ENCODE measurements around the gene B3GLCT. TPM values are rescaled to one million over a fixed set of nuclear protein-coding genes. Genes with fewer than 3 reads are reported as not detected.

The B3GLCT gene
- total RNA-seq, 4 donors from 2014 or later = 2.3 to 9.2 (median 7.1) TPM

DNA sequence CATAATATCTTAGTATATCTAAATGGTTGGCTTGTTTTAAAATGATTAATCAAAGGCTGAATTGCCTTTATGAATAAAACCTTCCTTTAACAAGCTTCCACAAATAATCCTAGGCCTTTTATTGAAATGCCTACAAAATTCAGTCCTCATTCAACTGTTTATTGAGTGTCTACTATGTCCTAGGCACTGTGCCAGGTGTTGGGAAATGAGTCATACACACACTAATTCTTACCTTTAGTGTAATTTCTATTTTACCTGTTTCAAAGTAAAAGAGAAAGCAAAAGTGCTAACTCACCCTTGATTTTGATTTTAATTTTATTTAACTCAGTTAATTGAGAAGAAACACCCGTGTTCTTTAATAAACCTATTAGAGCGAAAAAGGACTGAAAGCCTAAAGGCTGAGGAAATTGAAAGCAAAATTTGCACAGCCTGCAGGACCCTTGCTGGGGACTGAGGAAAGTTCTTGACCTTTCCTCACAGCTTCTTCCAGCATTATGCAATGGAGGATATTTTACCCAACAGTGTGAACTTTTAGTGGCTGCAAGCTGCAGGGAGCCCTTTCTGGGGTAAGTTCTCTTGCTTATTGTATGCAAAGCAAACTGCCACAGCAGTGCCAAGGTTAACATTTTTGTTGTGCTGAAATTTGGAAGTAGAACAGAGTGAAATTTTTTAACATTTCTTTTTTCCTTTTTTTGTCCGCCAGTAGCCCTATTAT lies 83.1 kb downstream of the B3GLCT start:
- H3K9me3 ChIP-seq = peaks cover 0 to 5% (median 0%) of the 10 kb centered on the region in 3 donors
- DNase-seq = no peak
- TF ChIP-seq CTCF (IDR thresholded peaks at IDR 0.05) (no peak), POLR2A (IDR thresholded peaks at IDR 0.05) (no peak)
- no peak overlapping the region for H3K27ac ChIP-seq
- intact Hi-C loops (cut with DNase I) = no loop called here
- no peak overlapping the region for H3K4me3 ChIP-seq
- H3K36me3 ChIP-seq = peaks cover 0 to 14% (median 0%) of the 10 kb centered on the region in 3 donors
- no peaks in the 10 kb centered on the region for H3K4me1 ChIP-seq
- WGBS, 2 donors = 68 to 93% methylated on average over 3 of the region's 3 CpGs
- H3K27me3 ChIP-seq = no peaks in the 10 kb centered on the region

DNA sequence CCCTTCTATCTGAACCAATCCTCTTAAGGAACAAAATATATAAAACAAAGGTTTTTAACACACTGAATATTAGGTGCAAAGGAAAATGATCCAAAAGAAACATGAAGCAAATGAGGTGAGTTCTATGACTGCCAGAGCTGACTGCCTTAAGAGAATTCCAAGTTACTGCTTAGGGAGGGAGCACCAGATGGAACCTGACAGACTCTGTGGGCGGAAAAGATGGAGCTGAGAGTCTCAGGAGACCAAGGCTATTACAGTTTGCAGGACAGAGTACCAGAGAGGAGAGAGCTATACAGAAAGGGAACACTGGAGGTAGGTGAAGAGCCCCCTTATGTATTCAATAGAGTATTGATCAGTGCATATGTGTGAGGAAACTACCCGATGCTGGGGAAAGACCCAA lies 87.2 kb downstream of the B3GLCT start:
- WGBS, 2 donors = 86 to 100% methylated on average over 2 of the region's 2 CpGs
- H3K9me3 ChIP-seq = peaks cover 0 to 17% (median 0%) of the 10 kb centered on the region in 3 donors
- H3K4me3 ChIP-seq = no peak overlapping the region
- H3K27me3 ChIP-seq = no peaks in the 10 kb centered on the region
- intact Hi-C loops (cut with DNase I) = no loop called here
- TF ChIP-seq CTCF (IDR thresholded peaks at IDR 0.05) (no peak), POLR2A (IDR thresholded peaks at IDR 0.05) (no peak)
- H3K27ac ChIP-seq = no peak overlapping the region
- no peak for DNase-seq
- H3K4me1 ChIP-seq = no peaks in the 10 kb centered on the region
- peaks cover 0 to 38% (median 0%) of the 10 kb centered on the region in 3 donors for H3K36me3 ChIP-seq

DNA sequence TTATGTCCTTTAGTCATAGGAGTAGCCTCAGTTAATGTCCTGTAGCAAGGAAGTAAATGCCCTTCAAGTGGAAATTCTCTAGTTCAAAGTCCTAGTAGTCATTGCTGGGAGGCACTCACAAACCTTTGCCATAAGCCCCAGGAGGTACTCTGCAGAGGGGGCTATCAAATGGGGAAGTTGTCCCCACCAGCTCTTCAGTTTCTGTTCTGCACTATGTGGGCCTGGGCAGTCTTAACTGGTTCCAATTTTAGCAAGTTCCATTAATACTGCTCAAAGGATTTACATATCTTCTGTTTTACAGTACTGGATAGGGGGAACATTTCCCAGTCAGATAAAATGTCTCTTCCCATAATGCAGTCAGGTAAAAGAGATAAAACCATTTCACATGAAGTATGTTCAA lies 101.3 kb downstream of the B3GLCT start:
- no peak overlapping the region for H3K4me3 ChIP-seq
- DNase-seq = no peak
- no peaks in the 10 kb centered on the region for H3K9me3 ChIP-seq
- TF ChIP-seq POLR2A (IDR thresholded peaks at IDR 0.05) = no peak
- no peak for TF ChIP-seq CTCF (IDR thresholded peaks at IDR 0.05)
- no peaks in the 10 kb centered on the region for H3K4me1 ChIP-seq
- intact Hi-C loops (cut with DNase I) = no loop called here
- peaks cover 0 to 17% (median 0%) of the 10 kb centered on the region in 3 donors for H3K36me3 ChIP-seq
- no peaks in the 10 kb centered on the region for H3K27me3 ChIP-seq
- no peak overlapping the region for H3K27ac ChIP-seq

DNA sequence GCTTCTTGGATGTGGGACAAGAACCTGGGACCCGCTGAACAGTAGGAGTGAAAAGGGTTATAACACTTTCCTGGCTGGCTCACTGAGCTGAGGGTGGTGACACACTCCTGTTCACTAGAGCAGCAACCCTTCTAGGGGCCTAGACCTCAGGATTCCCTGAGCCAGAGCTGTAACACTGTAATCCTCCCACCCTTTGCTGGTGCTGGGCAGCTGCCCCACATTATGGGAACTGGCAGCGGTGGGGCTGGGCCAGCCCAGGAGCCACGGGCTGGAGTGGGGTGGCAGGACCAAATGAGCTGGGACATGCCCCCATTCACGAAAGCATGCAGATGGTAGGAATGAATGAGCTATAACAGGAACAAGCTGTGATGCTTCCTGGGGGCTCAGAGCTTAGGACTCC lies 110.6 kb downstream of the B3GLCT start:
- intact Hi-C loops (cut with DNase I) = no loop called here
- no peak for DNase-seq
- H3K36me3 ChIP-seq = peaks cover 0 to 20% (median 0%) of the 10 kb centered on the region in 3 donors
- peaks cover 0 to 19% (median 15%) of the 10 kb centered on the region in 3 donors for H3K9me3 ChIP-seq
- TF ChIP-seq POLR2A (IDR thresholded peaks at IDR 0.05) (no peak), CTCF (IDR thresholded peaks at IDR 0.05) (no peak)
- WGBS, 2 donors = 89% methylated on average over 3 of the region's 4 CpGs; no CpG with 5 or more reads in 1 of the 2 donors
- H3K4me1 ChIP-seq = peaks cover 0 to 31% (median 3%) of the 10 kb centered on the region in 3 donors
- no peaks in the 10 kb centered on the region for H3K27me3 ChIP-seq
- H3K4me3 ChIP-seq = no peak overlapping the region
- H3K27ac ChIP-seq = peak overlapping the region; percentile 9 to 57 (median 32)

GRCh38 chr13:31310786-31311185 lies 111.0 kb downstream of the B3GLCT start:
- H3K4me3 ChIP-seq = no peak overlapping the region
- H3K27ac ChIP-seq = peak overlapping the region in 2 of 4 donors; percentile 30 to 39
- no peaks in the 10 kb centered on the region for H3K27me3 ChIP-seq
- intact Hi-C loops (cut with DNase I) = no loop called here
- DNase-seq = no peak
- WGBS, 2 donors = 17 to 43% methylated on average over 1 to 3 of the region's 3 CpGs
- no peak for TF ChIP-seq POLR2A (IDR thresholded peaks at IDR 0.05)
- no peak for TF ChIP-seq CTCF (IDR thresholded peaks at IDR 0.05)
- peaks cover 0 to 24% (median 0%) of the 10 kb centered on the region in 3 donors for H3K36me3 ChIP-seq
- H3K9me3 ChIP-seq = peaks cover 0 to 24% (median 19%) of the 10 kb centered on the region in 3 donors
- peaks cover 0 to 31% (median 3%) of the 10 kb centered on the region in 3 donors for H3K4me1 ChIP-seq

Data from esophagus squamous epithelium (tissue), 5 donors.